Forelimb muscle (tissue), 1 donor: Measurements from ENCODE around the gene TMPRSS4. TPM values are rescaled to one million over a fixed set of nuclear protein-coding genes. Genes with fewer than 3 reads are reported as not detected.

Experiments used
- DNase-seq: peaks from one replicate; pipeline ENCODE4 v3.0.0-alpha.2; 2013; ENCODE audit warnings: low read depth
- polyA plus RNA-seq: library from polyadenylated mRNA; unstranded; fragments of 120-200 nt; gene quantifications from one replicate; pipeline ENCODE4 v1.2.1, GENCODE V29; 2013; ENCODE audit not compliant: insufficient read length

TMPRSS4 gene
- polyA plus RNA-seq, 1 donor = 0.10 TPM

DNA sequence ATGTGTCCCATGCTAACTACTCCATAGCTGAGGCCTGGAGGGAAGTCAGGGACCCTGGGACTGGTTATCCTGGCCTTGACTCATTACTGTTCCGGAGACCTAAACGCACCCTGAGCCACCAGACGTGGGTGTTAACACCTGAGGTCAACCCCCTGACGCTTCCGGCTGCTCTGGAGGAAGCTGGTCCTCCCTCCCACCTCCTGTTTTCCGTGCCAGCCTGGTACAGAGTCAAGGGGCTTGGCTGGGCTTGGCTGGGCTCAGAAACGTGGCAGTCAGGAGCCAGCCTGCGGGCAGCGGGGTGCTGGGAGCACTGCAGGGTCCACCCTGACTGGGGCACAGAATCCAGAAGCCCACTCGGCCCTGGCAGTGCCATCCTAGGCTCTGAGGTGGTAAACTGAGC lies 2.6 kb downstream of the TMPRSS4 start:
- no peak for DNase-seq

DNA sequence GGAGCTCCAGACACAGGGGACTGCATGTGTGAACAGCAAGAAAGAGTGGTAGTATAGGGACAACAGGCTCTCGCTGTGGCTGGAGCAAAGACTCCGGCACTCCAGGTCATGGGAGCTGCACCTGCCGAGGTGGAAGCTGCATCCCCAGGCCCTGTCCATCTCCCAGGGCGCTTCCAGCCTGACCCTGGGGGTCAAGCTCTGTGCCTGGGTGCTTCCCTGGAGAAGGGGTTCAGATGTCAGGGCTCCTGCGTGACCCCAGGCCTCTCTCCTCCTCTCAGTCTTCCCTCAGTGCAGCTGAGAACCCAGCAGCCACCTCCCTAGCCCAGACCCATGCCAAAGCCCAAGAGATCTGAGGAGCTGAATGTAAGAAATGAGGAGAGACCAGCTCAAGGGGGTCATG lies 3.4 kb downstream of the TMPRSS4 start:
- no peak for DNase-seq

DNA sequence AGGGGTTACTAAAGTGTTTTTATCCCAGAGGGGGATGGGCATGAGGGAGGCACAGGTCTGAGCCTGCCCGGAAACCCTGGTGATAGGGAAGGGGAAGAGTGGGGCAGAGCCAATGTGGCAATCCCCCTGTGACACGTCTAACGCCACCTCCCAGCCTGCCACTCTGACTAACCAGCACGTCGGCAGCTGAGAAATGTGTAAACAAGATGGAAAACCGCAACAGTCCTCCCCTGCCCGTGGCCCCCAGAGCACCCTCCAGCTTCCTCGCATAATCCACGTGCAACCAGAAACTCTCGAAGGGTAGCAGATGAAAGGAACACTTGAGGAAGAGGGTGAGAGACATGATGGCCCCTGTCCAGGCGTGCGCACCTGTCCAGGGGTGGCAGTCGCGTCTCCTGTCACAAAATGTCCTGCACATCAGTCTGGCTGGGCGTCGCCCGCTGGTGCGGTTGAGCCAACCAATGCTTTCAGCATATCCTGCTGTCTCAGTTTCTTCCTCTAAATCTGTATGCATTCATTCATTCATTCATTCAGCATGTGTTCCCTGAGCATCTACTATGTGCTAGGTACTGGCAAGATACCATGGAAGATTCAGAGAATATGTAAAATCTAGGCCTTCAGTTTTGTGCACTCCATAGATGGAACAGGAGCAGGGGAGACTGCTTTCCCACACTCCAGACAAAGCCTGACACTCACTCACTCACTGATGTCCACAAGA lies 4.5 kb downstream of the TMPRSS4 start:
- DNase-seq = no peak

DNA sequence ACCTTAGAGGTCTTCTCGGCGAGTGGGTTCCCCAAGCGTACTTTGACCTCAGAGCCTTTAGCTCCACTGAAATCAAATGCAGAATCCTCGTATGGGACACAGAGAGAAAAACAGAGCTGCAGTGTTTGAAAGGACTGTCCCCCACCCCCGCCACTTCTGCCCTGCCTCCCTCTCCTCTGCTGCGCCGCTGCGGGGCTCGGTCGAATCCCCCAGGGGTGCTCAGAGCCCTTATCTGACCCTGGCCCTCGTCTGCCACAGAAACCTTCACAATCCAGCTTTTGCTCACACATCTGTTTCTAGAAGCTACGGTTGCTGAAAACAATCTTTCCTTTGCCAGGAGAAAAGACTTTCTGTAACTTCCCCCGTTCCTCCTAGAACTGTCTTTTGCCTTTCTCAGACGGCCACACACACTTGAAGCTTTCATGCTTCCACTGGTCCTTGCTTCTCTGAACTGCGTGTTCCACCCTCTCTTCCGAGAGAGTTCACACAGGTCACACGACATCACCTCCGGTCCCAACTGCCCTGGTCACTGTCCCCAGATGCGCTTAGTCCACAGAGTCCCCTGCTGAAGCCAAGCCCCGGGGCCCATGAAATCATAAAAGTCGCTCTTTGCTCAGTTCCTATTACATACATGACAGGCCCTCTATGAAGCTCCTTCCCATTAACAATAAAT lies 6.1 kb downstream of the TMPRSS4 start:
- no peak for DNase-seq

DNA sequence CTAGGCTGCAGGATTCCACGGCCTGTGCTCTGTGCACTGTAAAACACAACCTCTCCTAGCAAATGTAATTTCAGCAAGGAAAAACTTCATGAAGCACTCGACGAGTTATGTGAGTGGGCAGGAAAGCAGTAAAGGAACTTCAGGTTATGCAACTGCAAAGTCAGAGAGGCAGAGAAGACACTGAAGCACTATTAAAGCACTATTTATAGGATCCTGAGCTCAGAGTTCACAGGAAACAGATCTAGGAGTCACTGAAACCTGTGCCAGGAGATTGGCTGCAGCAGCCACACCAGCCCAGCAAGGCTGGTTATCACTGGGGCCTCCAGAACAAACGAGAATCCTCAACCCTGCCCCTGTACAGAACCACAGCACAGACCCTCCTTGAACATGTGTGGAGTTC lies 7.4 kb downstream of the TMPRSS4 start:
- DNase-seq = no peak

DNA sequence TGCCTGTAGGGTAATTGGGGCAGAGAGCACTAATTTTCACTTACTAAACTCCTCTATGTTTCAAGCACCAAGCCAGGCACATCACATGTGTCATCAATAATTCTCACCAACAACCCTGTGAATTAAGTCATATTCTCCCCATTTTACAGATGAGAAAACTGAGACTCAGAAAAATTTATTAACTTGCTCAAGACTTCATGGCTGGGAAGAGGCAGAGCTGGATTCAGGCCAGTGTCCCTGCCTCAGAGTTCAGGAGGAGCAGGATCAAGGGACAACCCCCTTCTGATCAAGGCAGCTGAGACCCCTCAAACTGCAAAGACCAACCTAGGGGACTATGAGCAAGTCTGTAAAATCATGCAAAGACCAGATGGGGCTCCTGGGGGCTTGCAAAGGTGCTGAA lies 7.8 kb downstream of the TMPRSS4 start:
- no peak for DNase-seq

DNA sequence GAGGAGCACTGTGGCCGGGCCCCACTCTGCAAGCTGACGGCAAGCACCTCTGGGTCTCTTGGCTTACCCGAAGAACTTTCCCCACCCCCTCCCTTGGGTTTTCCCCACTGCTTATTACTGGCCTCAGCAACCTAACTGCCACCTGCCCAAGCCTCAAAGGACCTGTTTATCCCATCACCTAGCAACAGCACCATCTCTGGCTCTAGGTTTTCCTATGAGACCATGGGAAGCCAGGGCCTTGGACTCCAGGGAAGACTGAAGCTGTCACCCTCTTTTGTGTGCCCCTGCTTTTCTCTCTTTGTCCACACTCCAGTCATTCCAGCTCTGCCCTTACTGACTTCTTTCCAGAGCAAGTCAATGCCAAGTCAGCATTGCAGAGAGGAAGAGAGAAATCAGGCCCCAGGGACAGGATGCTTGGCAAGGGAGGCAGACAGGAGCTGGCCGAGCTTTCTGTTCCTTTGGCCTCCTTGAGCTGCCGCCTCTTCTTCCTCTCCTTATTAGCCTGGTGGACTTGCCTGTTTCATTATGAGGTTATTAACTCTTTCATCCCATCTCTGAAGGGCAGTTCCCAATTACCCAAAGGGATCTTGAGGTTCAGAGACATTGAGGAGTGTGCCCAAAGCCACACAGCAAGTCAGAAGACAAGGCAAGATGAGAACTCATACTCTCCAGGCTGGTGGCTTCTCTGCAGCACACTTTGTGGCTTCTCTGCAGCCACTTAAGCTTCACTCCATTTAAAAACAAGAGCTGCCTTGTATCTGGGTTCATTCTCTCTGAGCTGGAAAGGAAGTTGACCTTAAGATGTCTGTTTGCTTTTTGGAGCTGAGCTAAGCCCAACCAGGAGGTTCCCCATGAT lies 10.3 kb downstream of the TMPRSS4 start, which contains the start of gene SMIM35:
Gene SMIM35, minus strand, starts transcription at position 51 of the 856 bp plus-strand sequence. CDS start 206 bp downstream, outside the sequence.
- no peak for DNase-seq

DNA sequence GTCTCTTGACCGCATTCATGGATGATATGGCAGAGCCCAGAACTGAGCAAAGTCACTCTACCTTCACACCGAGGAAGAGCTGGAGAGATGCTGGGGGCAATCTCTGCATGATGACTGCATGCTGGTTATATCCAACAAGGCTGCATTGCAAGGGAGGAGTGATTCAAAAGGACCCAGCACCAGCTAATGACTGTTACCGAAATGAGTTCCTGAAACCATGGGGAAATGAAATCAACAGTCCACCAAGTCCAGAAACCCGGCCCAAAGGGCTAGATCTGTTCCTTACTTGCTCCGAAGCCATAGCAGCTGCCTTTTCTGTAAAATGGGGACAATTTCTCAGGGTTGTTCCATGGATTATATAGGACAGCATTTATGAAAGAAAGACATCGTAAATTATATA lies 11.1 kb downstream of the TMPRSS4 start:
- no peak for DNase-seq

DNA sequence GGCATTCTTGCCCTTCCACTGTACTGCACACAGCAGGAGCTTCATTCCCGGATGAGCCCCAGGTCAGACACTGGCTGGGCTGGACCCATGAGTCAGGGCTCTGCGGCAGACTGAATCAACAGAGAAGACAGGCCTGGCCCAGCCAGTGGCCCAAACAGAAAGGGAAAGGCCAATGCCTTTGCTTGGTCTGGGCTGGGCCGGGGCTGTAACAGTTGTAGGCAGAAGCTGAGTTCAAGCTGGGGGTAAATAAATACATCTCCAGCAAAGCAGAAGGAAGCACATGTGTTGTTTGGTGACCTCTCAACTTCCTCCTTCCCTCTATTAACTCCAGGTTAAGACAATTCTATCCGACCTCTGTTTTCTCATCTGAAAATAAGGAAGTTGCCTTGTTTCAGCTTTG lies 11.7 kb downstream of the TMPRSS4 start:
- DNase-seq = no peak

DNA sequence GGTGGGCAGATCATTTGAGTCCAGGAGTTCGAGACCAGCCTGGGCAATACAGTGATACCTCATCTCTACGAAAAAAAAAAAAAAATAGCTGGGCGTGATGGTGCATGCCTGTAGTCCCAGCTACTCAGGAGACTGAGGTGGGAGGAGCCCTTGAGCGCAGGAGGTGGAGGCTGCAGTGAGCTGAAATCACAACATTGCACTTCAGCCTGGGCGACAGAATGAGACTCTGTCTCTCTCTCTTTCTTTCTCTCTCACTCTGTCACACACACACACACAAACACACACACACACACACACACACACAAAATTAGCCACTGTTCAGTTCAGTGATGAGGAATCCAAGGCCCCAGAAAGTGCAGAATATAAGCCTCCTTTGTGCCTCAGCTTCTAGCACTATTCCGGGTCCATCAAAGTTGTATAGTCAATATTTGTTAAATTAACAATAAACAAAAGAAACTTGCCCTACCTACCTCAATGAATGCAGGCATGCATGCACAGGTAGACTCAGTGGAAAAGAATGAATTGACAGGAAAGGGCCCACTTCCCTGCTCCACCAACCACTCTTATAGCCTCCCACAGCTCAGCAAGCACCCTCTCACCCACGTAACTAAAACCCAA lies 13.8 kb downstream of the TMPRSS4 start:
- DNase-seq = no peak

DNA sequence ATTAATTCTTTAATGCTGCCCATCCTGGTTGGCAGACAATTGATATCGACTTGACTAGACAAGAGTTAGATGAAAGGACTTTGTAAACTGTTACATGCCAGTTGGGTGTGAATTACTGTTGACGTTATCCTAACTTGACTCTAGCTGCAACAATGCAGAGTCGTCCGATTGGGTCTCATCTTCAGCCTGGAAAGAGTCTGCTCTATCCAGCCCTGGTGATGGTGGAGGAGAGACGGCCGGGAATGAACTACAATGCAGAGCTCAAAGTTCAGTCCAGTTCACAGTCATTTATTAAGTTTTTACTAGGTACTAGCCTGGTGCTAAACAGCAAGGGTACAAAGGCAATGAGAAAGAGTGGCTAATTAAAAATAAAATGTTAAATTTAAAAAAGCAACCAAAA lies 14.8 kb downstream of the TMPRSS4 start:
- no peak for DNase-seq

DNA sequence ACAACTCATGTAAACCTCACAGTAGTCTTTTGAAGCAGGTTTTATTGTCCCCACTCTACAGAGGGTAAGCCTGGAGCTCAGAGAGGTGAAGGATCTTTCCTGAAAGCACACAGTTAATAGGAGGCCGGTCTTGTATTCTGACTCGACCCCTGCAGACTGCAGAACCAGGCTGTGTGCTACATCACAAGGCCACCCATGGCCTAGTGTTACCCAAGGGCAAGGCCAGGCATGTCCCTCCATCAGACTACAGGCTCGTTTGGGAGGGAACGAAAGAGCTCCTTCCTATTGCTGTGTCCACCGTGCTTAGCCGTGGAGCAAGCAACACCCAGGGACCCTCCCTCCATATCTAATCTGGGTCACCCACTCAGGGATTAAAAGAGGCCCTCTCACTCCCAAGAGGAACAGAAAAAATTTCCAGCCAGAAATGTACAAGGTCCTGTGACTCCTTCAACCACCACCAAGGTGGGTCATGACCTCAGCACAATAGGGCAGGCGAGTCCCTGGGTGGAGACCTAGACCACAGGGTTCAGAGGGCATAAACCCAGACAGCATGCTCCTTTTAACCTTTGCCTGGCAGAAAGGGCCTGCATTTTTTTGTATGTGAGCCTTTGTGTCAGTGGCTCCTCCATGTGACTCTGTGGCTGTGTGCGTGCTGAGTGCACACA lies 16.2 kb downstream of the TMPRSS4 start:
- no peak for DNase-seq

DNA sequence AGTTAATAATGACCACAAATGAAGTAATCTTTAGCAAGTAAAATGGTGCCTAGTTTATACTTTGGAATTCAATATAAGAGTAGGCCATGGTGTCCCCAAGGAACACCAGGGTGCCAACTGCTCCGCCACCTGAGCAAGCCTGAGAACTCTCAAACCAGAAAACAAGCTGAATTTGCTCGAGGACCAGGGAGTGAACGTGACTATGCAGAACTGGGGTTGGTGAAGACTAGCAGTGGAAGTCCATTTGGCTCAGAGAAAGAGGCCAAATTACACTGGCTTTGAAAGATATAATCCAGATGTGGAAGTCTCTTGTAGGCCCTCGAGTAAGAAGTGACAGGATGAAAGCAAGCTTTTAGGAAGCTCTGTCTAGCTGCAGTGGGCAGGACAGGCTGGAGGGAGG lies 18.6 kb downstream of the TMPRSS4 start:
- DNase-seq = no peak

DNA sequence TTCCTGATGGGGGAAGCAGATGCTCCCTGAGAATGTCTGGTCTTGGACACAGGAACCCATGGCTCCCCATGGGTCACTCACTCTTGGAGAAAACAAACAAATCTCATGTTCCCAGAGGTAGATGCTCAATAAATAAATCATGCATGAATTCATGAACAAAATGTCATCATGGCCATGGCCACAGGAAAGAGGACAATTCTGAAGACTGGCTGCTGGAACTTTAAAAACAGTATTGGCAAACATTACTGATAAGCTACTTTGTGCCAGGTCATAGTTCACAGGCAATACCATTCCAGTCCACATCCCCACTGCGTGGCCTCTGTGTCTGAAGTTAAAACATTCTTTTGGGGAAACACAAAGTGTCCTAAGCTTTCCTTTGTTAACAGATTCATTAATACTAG lies 19.1 kb downstream of the TMPRSS4 start:
- DNase-seq = no peak

DNA sequence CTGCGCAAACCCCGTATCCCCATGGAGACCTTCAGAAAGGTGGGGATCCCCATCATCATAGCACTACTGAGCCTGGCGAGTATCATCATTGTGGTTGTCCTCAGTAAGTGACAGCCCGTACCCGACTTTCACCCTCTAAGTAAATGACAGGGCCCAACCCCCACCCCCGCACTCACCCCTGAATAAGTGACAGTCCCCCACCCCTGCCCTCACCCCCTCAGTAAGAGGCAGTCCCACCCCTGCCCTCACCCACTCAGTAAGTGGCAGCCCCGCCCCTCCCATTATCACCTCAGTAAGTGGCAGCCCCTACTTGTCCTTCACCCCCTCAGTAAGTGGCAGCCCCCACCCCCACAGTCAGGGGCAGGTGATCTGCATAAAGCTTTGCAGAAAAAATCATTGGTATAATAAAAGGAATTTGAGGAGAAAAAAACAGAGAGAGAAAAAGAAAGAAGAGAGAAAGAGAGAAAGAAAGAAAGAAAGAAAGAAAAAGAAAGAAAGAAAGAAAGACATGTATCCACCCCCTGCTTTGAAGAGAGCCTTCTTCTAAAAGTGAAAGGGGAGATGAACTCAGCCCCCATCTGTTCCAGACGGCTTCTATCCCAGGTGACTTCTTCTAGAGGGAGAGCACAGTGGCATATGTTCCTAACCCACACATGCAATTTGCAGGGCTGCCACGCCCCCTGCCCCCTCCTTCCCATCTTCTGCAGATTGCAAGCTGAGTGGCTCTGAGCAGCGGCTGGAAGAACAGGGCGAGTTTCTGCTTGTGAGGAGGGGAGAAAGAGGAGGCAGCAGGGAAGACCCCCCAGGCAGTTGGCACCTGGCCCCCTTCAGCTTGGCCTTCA lies 22.3 kb downstream of the TMPRSS4 start:
- no peak for DNase-seq

DNA sequence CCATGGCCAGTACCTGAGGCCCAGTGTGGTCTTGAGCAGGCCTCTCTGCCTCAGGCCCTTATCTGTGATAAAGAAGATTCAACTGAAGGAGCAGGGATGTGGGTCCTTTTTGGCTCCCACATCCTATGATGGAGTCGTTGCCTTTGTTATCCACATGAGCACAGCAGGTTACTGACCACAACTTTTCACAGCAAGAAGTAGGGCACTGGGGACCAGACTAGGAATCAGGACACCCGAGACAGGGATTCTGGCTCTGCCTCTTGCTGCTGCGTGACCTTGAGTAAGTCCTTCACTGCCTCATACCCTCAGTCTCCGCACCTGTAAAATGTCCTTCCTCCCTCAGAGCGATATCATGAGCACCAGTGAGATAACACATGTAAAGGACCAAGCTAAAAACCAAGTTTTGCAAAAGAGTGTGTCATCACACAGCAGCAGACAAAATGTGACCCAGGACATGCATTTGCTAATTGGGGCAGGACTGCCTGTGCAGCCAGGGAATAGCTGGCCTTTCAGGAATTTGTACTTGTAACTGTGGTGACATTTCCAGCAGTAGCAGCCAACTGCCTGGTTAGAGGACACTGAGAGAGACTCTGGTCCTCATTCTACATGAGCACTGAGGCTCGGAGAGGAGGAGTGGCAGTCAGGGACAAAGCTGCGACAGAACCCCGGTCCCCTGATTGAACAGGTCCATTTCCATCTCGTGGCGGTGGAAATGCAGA lies 23.1 kb downstream of the TMPRSS4 start:
- DNase-seq = no peak

DNA sequence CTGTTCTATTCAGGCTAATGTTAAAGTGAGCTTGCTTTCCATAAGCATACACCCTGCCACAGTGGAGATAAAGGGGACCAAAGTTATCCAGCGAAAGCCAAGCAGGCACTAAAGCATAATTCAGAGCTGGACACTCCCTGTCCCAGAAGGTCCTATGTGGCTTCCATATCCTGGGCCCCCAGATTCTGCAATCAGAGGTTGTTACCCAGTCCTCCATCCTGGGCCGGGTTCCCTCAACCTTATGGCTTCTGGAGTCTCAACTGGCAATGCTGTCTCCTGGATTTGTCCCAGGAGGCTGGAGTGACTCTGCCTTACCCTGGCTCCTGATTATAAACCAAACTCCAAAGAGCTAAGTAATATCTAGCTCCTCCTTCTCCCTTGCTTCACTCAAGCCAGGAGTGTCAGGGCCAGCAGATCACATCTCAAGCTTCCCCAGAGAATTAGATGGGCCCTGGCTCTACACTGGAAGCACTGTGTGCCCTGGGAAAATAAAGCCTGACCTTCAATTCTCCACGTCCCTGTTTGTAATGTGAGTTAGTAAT lies 23.9 kb downstream of the TMPRSS4 start:
- DNase-seq = no peak

DNA sequence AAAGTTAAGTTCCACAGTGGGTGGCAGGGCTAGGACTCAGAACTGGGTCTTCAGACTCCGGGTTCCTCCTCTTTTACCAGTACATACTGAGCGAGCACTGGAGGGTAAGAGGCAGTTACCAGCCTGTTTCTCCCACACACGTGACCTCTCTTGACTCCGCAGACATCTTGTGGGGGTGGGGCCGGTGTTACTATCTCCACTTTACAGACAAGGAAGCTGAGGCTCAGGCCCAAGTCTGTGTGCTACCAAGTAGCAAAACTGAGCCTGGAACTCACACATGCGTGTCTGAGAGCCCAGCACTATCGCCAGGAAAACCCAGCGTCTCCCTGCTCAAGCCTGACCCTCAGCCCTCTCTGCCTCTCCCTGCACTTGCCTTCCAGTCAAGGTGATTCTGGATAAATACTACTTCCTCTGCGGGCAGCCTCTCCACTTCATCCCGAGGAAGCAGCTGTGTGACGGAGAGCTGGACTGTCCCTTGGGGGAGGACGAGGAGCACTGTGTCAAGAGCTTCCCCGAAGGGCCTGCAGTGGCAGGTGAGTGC lies 25.9 kb downstream of the TMPRSS4 start:
- no peak for DNase-seq

DNA sequence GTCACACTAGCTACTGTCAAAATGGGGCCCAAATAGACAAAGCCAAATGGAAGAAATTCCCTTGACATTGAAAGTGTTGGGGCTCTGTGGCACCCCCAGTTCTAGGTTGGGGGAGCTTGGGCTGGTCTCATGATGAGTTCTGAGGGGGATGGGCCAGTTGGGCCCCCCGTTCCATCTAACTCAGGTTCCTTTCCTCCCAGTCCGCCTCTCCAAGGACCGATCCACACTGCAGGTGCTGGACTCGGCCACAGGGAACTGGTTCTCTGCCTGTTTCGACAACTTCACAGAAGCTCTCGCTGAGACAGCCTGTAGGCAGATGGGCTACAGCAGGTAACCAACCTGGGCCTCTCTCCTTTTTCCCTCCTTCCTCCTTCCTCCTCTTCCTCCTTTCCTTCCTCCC lies 27.6 kb downstream of the TMPRSS4 start:
- no peak for DNase-seq
